Neural cell (in vitro differentiated cells): ENCODE data around the gene CD52. TPM values are rescaled to one million over a fixed set of nuclear protein-coding genes. Genes with fewer than 3 reads are reported as not detected.

Source experiments
- H2AFZ ChIP-seq: fragments of 200-600, 300-800 bp; sonication (generic), shearing (Covaris generic); 2 replicates; pipeline ENCODE4 v1.6.0; 2014; ENCODE audit warnings: low read depth, mild to moderate bottlenecking, antibody characterized with exemption, low read length, moderate library complexity
- H3F3A ChIP-seq: fragments of 200-600 bp; shearing (Covaris generic); 2 replicates; pipeline ENCODE4 v1.6.1; 2016; ENCODE audit warnings: mild to moderate bottlenecking, moderate library complexity, mixed read lengths, antibody characterized with exemption, low read length; ENCODE audit not compliant: insufficient read depth, poor library complexity, severe bottlenecking
- H3K27ac ChIP-seq: fragments of 200-600, 300-800 bp; sonication (generic), shearing (Covaris generic); 2 replicates; pipeline ENCODE4 v1.5.1; 2014; ENCODE audit warnings: mild to moderate bottlenecking, low read length, moderate library complexity
- H3K27me3 ChIP-seq: fragments of 300-800, 200-600 bp; sonication (generic), shearing (Covaris generic); 2 replicates; pipeline ENCODE4 v1.6.0; 2014; ENCODE audit warnings: mild to moderate bottlenecking, low read depth, low read length, moderate library complexity; ENCODE audit not compliant: insufficient read depth
- H3K36me3 ChIP-seq: fragments of 300-800, 200-600 bp; sonication (generic), shearing (Covaris generic); 2 replicates; pipeline ENCODE4 v1.5.1; 2014; ENCODE audit warnings: mild to moderate bottlenecking, antibody characterized with exemption, low read length, moderate library complexity; ENCODE audit not compliant: insufficient read depth
- H3K4me2 ChIP-seq: fragments of 300-800, 200-600 bp; sonication (generic), shearing (Covaris generic); 2 replicates; pipeline ENCODE4 v1.6.0; 2014; ENCODE audit warnings: mild to moderate bottlenecking, low read length
- H3K4me3 ChIP-seq: fragments of 300-800, 200-600 bp; sonication (generic), shearing (Covaris generic); 2 replicates; pipeline ENCODE4 v1.5.1; 2014; ENCODE audit warnings: mild to moderate bottlenecking, low read length, moderate library complexity
- H3K79me2 ChIP-seq: fragments of 200-600 bp; shearing (Covaris generic); replicated peaks from 2 replicates; pipeline ENCODE4 v1.6.0; 2014; ENCODE audit warnings: mild to moderate bottlenecking, low read length, moderate library complexity; ENCODE audit not compliant: insufficient read depth
- H3K9ac ChIP-seq: fragments of 300-800, 200-600 bp; sonication (generic), shearing (Covaris generic); 2 replicates; pipeline ENCODE4 v1.6.1; 2016; ENCODE audit warnings: mild to moderate bottlenecking, low read length, mixed read lengths
- H3K9me2 ChIP-seq: fragments of 200-600 bp; shearing (Covaris generic); 2 replicates; pipeline ENCODE4 v1.6.1; 2016; ENCODE audit warnings: mild to moderate bottlenecking, low read length, mixed read lengths; ENCODE audit not compliant: insufficient read depth
- H3K9me3 ChIP-seq: fragments of 200-600, 300-800 bp; sonication (generic), shearing (Covaris generic); 2 replicates; pipeline ENCODE4 v1.6.1; 2016; ENCODE audit warnings: mild to moderate bottlenecking, mixed run types, low read length, moderate library complexity, mixed read lengths
- H4K20me1 ChIP-seq: fragments of 200-600 bp; shearing (Covaris generic); 2 replicates; pipeline ENCODE4 v1.6.1; 2016; ENCODE audit warnings: mild to moderate bottlenecking, mixed run types; ENCODE audit not compliant: insufficient read depth
- CTCF ChIP-seq: fragments of 450-650 bp; IDR thresholded peaks from 2 replicates; pipeline ENCODE4 v1.5.1; 2014; ENCODE audit warnings: antibody characterized with exemption, mild to moderate bottlenecking, moderate library complexity; ENCODE audit not compliant: poor library complexity, severe bottlenecking
- EP300 ChIP-seq: fragments of 450-650 bp; conservative IDR thresholded peaks from 2 replicates; pipeline ENCODE4 v1.6.1; 2014; ENCODE audit warnings: antibody characterized with exemption, mild to moderate bottlenecking, moderate library complexity; ENCODE audit not compliant: poor library complexity, severe bottlenecking
- EZH2 ChIP-seq: fragments of 200-600, 300-800 bp; shearing (Covaris generic), sonication (generic); IDR thresholded peaks from 2 replicates; pipeline ENCODE4 v1.6.1; 2014; ENCODE audit warnings: antibody characterized with exemption, low read length, borderline replicate concordance, mild to moderate bottlenecking; ENCODE audit not compliant: insufficient read depth, poor library complexity, severe bottlenecking
- MXI1 ChIP-seq: fragments of 450-650 bp; conservative IDR thresholded peaks from 2 replicates; pipeline ENCODE4 v1.6.1; 2014; ENCODE audit warnings: antibody characterized with exemption, mild to moderate bottlenecking; ENCODE audit not compliant: poor library complexity, severe bottlenecking
- POLR2AphosphoS5 ChIP-seq: IDR thresholded peaks from 2 replicates; pipeline ENCODE4 v1.6.1; 2012
- RAD21 ChIP-seq: fragments of 450-650 bp; conservative IDR thresholded peaks from 2 replicates; pipeline ENCODE4 v1.6.1; 2014; ENCODE audit warnings: antibody characterized with exemption, mild to moderate bottlenecking, moderate library complexity
- REST ChIP-seq: IDR thresholded peaks from 2 replicates; pipeline ENCODE4 v1.6.1; 2012; ENCODE audit warnings: borderline replicate concordance
- SMC3 ChIP-seq: fragments of 450-650 bp; conservative IDR thresholded peaks from 2 replicates; pipeline ENCODE4 v1.6.1; 2014; ENCODE audit warnings: antibody characterized with exemption, mild to moderate bottlenecking, moderate library complexity; ENCODE audit not compliant: poor library complexity
- TAF1 ChIP-seq: IDR thresholded peaks from 2 replicates; pipeline ENCODE4 v1.6.1; 2012; ENCODE audit warnings: low read depth
- polyA plus RNA-seq: library from polyadenylated mRNA; depleted of rRNA; stranded (reverse); fragments of >200 nt; gene quantifications from 2 replicates; pipeline ENCODE4 v1.2.3, GENCODE V29; 2014

Gene CD52
- polyA plus RNA-seq, 1 donor from 2014 or later, result not detected

GRCh38 chr1:26337625-26338024 is 19.9 kb downstream of the CD52 start:
- H3K9me3 ChIP-seq, result no peaks in the 10 kb centered on the region
- H4K20me1 ChIP-seq, result no peaks in the 10 kb centered on the region
- H3F3A ChIP-seq, result no peaks in the 10 kb centered on the region
- H3K4me2 ChIP-seq, result no peak overlapping the region
- H2AFZ ChIP-seq, result no peak overlapping the region
- TF ChIP-seq EZH2, result no peak
- TF ChIP-seq POLR2AphosphoS5, result no peak
- TF ChIP-seq MXI1, result no peak
- TF ChIP-seq RAD21, result no peak
- H3K9ac ChIP-seq, result no peak overlapping the region
- no peak overlapping the region for H3K27ac ChIP-seq
- no peaks in the 10 kb centered on the region for H3K9me2 ChIP-seq
- peaks cover 18% of the 10 kb centered on the region for H3K27me3 ChIP-seq
- H3K36me3 ChIP-seq, result no peaks in the 10 kb centered on the region
- no peaks in the 10 kb centered on the region for H3K79me2 ChIP-seq
- no peak overlapping the region for H3K4me3 ChIP-seq

DNA sequence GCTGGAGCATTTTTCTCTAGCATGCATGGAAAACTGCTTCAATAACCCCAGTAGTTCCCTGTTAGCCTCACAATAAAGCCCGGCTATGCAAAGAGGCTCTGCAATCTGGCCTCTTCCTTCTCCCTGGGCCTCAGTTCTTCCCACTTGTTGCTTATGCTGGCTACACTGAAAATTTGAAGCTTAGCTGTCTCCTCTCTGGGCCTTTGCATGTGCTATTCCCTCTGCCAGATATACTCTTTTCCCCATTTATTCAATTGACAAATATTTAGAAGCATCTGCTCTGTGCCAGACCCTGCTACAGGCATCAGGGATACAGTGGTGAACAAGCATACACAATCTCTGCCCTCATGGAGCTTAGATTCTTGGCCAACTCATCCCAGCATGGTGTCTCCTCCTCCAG is 20.9 kb downstream of the CD52 start:
- Histone ChIP-seq H4K20me1 (no peaks in the 10 kb centered on the region), H3K79me2 (no peaks in the 10 kb centered on the region), H3K4me2 (no peak overlapping the region), H3K27ac (no peak overlapping the region), H3K27me3 (peaks cover 18% of the 10 kb centered on the region), H3F3A (no peaks in the 10 kb centered on the region), H3K36me3 (no peaks in the 10 kb centered on the region), H3K9me2 (no peaks in the 10 kb centered on the region), H3K9ac (no peak overlapping the region), H3K9me3 (no peaks in the 10 kb centered on the region), H3K4me3 (no peak overlapping the region), H2AFZ (no peak overlapping the region)
- TF ChIP-seq REST (no peak), CTCF (no peak), TAF1 (no peak), EP300 (no peak), MXI1 (no peak), RAD21 (no peak), SMC3 (no peak), EZH2 (no peak)

GRCh38 chr1:26340047-26340481 is 22.3 kb downstream of the CD52 start:
- Histone ChIP-seq H3K9me2 (no peaks in the 10 kb centered on the region), H2AFZ (no peak overlapping the region), H3K27me3 (peaks cover 18% of the 10 kb centered on the region)

More at GRCh38 chr1:26340047-26340481, 22.3 kb downstream of the CD52 start:
- no peaks in the 10 kb centered on the region for H3K36me3 ChIP-seq
- no peak overlapping the region for H3K27ac ChIP-seq
- no peaks in the 10 kb centered on the region for H3K79me2 ChIP-seq
- TF ChIP-seq REST, result no peak
- TF ChIP-seq SMC3, result no peak
- TF ChIP-seq EZH2, result no peak
- no peak for TF ChIP-seq CTCF
- TF ChIP-seq TAF1, result no peak
- no peak for TF ChIP-seq RAD21
- TF ChIP-seq POLR2AphosphoS5, result no peak
- no peak for TF ChIP-seq MXI1
- no peak for TF ChIP-seq EP300
- H3K4me2 ChIP-seq, result no peak overlapping the region
- no peaks in the 10 kb centered on the region for H3F3A ChIP-seq
- no peaks in the 10 kb centered on the region for H3K9me3 ChIP-seq
- no peak overlapping the region for H3K4me3 ChIP-seq
- H3K9ac ChIP-seq, result no peak overlapping the region
- no peaks in the 10 kb centered on the region for H4K20me1 ChIP-seq
